K562 (cell line): ENCODE data around the gene C14orf180.

Source experiments
- ATF1 ChIP-seq, 2 experiments: fragments of 450-650 bp in 1 of 2; IDR thresholded peaks; 2 replicates each; pipeline ENCODE4 v1.6.1; 2016; ENCODE audit warnings: missing compliant biosample characterization in 1 of 2, missing genetic modification characterization in 1 of 2
- CEBPB ChIP-seq: fragments of 450-650 bp; IDR thresholded peaks from 2 replicates; pipeline ENCODE4 v1.6.1; 2016; ENCODE audit warnings: missing genetic modification characterization, missing compliant biosample characterization
- DPF2 ChIP-seq: fragments of 450-650 bp; IDR thresholded peaks from 2 replicates; pipeline ENCODE4 v1.6.1; 2016
- FOXP1 ChIP-seq: sonication (generic); formaldehyde crosslinking; IDR thresholded peaks from 2 replicates; pipeline ENCODE4 v1.8.0; 2022; ENCODE audit warnings: mild to moderate bottlenecking, missing genetic modification reagents
- HNRNPK ChIP-seq: fragments of 200-400 bp; formaldehyde crosslinking; IDR thresholded peaks from one replicate; pipeline ENCODE4 v1.6.1; 2018; ENCODE audit warnings: mild to moderate bottlenecking, low read depth, low read length; ENCODE audit not compliant: poor library complexity, severe bottlenecking
- LCOR ChIP-seq: sonication (generic); formaldehyde crosslinking; IDR thresholded peaks from 2 replicates; pipeline ENCODE4 v1.8.0; 2022; ENCODE audit warnings: mild to moderate bottlenecking, missing genetic modification reagents
- MAZ ChIP-seq, 2 experiments: fragments of 450-650 bp in 1 of 2; sonication (generic) in 1 of 2; formaldehyde crosslinking; IDR thresholded peaks in 1 of 2; conservative IDR thresholded peaks in 1 of 2; 2 replicates each; pipeline versions ENCODE4 v1.4.0 to v1.5.0; 2020; ENCODE audit warnings: mild to moderate bottlenecking in 1 of 2, missing genetic modification reagents in 1 of 2
- MCM5 ChIP-seq: fragments of 450-650 bp; IDR thresholded peaks from 2 replicates; pipeline ENCODE4 v1.6.1; 2016; ENCODE audit warnings: low read depth
- POLR2A ChIP-seq: fragments of 450-650 bp; conservative IDR thresholded peaks from 2 replicates; pipeline ENCODE4 v1.6.1; 2016
- RERE ChIP-seq: sonication (generic); formaldehyde crosslinking; IDR thresholded peaks from 2 replicates; pipeline ENCODE4 v1.8.0; 2023; ENCODE audit warnings: missing genetic modification reagents, mild to moderate bottlenecking, borderline replicate concordance
- TAF1 ChIP-seq: IDR thresholded peaks from 2 replicates; pipeline ENCODE4 v1.6.1; 2011; ENCODE audit warnings: mild to moderate bottlenecking, low read length, moderate library complexity; ENCODE audit not compliant: insufficient read depth, control insufficient read depth, severe bottlenecking; ENCODE audit errors: extremely low read depth
- ZNF253 ChIP-seq: fragments of 250-450 bp; sonication (Bioruptor Pico); conservative IDR thresholded peaks from 2 replicates; pipeline ENCODE4 v1.6.1; 2021; ENCODE audit warnings: mild to moderate bottlenecking
- ZNF592 ChIP-seq: fragments of 450-650 bp; IDR thresholded peaks from 2 replicates; pipeline ENCODE4 v1.6.1; 2017; ENCODE audit warnings: antibody characterized with exemption, mild to moderate bottlenecking
- TF ChIP-seq, protein P1 (sequence below), 3 experiments: IDR thresholded peaks in 2 of 3; conservative IDR thresholded peaks in 1 of 3; 2 replicates each; pipeline ENCODE4 v1.5.1; 2011 to 2012; ENCODE audit warnings: low read length in 3 of 3, mild to moderate bottlenecking in 3 of 3, control low read depth in 2 of 3, improper control_type of control experiment in 1 of 3, inconsistent platforms in 1 of 3, low read depth in 1 of 3, mixed read lengths in 1 of 3, moderate library complexity in 1 of 3; ENCODE audit not compliant: insufficient read depth in 2 of 3

GRCh38 chr14:104581521-104581920 lies 2.0 kb downstream of the C14orf180 start:
- TF ChIP-seq CEBPB, result no peak
- no peak for TF ChIP-seq ZNF253 (CRISPR knock-in tag)
- TF ChIP-seq HNRNPK, result no peak
- TF ChIP-seq, protein P1, sequence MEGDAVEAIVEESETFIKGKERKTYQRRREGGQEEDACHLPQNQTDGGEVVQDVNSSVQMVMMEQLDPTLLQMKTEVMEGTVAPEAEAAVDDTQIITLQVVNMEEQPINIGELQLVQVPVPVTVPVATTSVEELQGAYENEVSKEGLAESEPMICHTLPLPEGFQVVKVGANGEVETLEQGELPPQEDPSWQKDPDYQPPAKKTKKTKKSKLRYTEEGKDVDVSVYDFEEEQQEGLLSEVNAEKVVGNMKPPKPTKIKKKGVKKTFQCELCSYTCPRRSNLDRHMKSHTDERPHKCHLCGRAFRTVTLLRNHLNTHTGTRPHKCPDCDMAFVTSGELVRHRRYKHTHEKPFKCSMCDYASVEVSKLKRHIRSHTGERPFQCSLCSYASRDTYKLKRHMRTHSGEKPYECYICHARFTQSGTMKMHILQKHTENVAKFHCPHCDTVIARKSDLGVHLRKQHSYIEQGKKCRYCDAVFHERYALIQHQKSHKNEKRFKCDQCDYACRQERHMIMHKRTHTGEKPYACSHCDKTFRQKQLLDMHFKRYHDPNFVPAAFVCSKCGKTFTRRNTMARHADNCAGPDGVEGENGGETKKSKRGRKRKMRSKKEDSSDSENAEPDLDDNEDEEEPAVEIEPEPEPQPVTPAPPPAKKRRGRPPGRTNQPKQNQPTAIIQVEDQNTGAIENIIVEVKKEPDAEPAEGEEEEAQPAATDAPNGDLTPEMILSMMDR (IDR thresholded peaks at IDR 0.05 in 2 of 3, conservative IDR thresholded peaks at IDR 0.05 in 1 of 3; ENCODE audit: insufficient read depth in 2 of 3, low read depth in 1 of 3, low read length in 3 of 3), result no peak
- TF ChIP-seq POLR2A, result no peak
- TF ChIP-seq LCOR (CRISPR knock-in tag), result no peak
- no peak for TF ChIP-seq FOXP1 (CRISPR knock-in tag)
- TF ChIP-seq RERE, result no peak
- TF ChIP-seq MCM5, result no peak
- TF ChIP-seq TAF1, result no peak
- no peak for TF ChIP-seq ZNF592
- no peak for TF ChIP-seq MAZ (CRISPR knock-in tag; conservative IDR thresholded peaks at IDR 0.05 in 1 of 2, IDR thresholded peaks at IDR 0.05 in 1 of 2)
- no peak for TF ChIP-seq DPF2
- TF ChIP-seq ATF1 (CRISPR knock-in tag; IDR thresholded peaks at IDR 0.05), result no peak
- no peak for TF ChIP-seq ATF1 (tag; IDR thresholded peaks at IDR 0.05)
